Embryonic facial prominence (tissue), 1 donor: ENCODE results near the gene SERPINA9.
"Not testable (repeated sequence)": the region's sequence is repeated elsewhere in the genome, so short reads cannot be mapped to it uniquely, and the experiment has no call there.

Source experiments
- DNase-seq: peaks from one replicate; pipeline ENCODE4 v3.0.0-alpha.2; 2016; ENCODE audit errors: extremely low spot score

SERPINA9 gene, protein sequence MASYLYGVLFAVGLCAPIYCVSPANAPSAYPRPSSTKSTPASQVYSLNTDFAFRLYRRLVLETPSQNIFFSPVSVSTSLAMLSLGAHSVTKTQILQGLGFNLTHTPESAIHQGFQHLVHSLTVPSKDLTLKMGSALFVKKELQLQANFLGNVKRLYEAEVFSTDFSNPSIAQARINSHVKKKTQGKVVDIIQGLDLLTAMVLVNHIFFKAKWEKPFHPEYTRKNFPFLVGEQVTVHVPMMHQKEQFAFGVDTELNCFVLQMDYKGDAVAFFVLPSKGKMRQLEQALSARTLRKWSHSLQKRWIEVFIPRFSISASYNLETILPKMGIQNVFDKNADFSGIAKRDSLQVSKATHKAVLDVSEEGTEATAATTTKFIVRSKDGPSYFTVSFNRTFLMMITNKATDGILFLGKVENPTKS

DNA sequence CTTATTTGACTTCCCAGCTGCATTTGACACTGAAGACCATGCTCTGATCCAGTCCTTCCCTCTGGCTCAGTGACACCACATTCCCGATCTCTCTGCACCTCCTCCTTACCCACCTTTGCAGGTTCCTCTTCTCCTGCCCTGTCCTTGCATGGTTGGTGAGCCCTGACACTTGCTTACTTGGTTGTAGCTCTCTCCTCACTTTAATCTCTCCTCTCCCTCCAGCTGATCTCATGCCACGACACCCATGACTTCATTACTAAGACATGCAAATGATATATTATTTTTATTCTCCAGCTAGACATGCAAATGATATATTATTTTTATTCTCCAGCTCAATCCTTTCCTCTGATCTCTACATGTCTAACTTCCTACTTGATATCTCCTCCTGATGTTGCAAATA lies at the start of gene SERPINA9:
TSS of gene SERPINA9 (minus strand) at position 175 of the 400 bp plus-strand sequence. CDS start 6,357 bp downstream, outside the sequence.
- no peak for DNase-seq

DNA sequence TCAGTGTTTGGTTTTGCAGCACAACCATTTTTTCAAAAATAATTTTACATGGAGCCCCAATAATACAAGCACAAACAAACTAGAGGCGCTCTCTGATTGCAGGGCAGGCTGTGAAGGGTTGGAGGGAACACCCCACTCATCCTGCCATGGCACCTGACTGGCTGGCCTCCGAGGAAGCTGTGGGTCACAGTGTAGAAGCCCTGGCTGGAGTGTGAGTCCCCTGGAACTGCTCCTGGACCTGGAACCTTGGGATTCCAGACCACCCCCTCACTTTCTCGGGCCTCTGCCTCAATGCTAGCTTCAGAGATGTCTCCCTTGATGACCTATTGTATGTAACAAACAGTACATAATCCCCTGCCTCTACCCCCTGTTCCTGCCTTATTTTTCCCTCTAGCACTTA lies 48.1 kb upstream of the SERPINA9 start:
- DNase-seq = no peak

DNA sequence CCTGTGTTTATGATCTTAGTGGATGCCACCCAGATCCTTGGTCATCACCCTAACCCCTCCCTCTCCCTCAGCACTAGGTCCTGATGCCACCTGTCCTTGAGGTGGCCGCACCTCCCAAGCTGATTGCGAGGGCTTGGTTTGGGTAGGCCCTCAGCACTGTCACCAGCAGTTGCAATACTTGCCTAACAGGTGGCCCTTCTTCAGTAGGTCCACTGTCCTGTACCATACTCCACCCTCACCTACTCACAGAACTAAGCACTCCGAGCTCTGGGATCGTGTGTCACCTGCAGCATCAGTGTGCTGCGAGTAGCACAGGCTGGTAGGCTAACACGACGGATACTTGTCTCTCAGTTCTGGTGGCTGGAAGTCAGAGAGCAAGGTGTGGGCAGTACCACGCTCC lies 47.3 kb upstream of the SERPINA9 start:
- DNase-seq = no peak

DNA sequence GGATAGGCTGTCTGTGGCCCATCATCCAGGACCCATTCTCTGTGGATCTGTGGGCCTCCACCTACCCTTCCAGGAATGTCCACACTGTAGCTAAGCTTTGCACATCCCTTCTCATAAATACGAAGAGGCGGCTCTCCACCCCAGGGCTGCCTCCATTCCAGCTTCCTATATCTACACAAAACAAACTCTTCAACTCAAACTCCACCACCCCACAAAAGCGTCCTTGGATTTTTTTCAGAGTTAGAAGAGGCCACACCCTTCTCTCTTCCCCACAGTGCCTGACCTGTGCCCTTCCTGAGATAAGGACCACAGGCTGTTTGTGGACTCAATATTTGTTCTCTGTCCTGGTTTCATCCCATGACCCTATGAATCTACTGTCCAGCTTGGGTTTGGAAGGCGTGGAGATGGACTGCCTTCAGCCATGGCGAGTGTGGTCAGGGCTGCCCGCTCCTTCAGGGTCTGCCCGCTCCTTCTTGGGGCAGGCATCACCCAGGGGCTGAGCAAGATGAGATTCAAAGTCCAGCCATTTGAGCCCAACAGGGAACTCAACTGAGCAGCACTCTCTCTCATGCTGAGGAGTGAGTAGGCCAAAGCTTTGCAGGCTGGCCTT lies 46.2 kb upstream of the SERPINA9 start:
- no peak for DNase-seq

DNA sequence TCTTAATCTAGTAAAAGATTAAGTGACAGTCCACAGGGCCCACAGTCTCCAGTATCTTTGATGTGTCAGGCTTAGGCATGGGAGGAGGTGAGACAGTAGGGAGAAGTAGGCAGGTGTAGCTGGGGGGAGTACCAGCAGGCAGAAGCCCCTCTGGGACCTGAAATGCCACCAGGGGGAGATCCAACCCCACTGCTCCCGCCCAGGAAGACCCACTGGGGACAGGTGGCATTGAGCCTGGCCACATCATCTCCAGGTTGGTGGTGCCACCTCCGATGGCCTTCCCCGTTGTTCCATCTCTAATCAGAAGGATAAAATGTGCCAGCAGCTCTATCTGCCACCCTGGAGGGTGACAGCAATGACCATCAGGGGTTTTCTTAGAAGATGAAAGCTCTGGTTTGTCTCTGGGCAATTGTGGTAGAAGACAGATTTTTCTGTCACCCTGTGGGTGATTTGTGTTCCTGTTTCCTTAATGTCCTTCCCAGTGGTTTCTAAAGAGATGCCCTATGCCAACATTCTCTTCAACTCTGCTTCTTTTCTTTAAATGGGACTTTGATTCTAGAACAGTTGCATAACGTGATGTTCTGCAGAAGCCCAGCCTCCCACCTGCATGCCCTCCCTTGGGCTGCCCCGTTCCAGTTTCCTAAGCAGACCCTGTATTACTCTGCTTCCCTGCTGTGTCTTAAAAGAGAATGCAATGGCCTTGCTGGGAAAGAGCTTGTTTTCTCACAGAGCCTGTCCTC lies 45.5 kb upstream of the SERPINA9 start:
- DNase-seq = no peak

DNA sequence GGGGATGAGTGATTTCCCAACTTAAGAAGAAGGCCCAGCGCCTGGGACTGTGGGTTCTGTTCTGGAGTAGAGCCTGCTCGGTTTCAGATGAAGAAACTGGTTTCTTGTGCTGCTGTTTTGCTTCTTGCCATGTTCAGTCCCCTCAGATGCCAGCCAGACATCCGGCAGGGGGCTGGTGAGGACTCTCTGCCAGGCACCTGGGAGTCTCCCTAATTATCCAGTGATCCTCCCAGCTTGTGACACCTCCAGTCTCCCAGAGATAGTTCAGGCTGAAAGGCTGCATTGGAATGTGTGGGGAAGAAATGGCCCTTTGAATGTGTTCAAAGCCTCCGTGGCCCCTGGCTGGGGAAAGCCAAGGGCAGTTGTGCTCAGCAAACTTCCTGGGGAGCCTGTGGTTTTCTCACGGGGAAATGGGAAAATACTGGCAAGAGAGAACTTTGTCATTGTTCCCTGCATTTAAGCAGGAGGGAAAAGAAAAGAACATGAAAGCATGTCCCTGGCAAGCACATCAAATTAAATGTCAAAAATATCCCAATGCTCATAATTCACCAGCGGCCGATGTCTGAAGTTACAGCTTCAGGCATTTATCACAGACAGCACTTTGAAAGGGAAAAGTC lies 41.8 kb upstream of the SERPINA9 start:
- DNase-seq = no peak

DNA sequence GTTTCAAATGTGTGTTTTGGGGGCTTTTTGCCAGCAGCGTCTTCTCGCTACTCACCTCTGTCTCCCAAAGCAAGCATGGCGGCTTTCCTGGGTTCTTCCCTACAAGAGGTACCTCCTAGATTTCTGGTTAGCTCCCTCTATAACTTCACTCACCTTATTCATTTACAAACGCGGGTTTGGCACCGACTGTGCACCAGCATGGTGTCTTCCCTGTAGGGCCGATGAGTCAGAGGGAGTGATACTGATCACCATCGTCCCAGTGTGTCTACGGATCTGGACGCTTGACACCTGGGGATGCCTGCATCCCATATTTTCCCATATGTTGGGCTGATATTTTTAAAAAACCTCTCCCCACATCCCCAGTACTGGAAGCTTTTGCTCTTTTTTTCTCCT lies 41.2 kb upstream of the SERPINA9 start:
- DNase-seq = no peak

DNA sequence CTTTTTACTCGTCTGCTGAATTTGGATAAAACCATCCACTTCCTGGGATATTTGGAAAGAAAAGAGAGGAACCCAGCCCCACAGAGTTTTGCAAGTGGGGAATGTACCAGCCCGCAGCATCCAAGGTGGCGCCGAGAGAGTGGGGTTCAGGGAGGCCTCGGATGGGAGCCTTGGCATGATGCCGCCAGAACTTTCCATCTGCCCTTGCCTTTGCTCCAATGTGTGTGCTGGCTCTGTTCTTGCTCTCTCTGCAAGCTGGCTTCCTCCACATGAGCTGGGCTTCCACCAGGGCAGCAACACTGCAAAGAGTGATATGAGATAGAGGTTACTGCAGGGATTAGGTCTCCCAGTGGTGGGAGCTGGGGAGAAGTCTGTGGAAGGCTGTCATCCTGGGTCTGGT lies 39.9 kb upstream of the SERPINA9 start:
- no peak for DNase-seq

DNA sequence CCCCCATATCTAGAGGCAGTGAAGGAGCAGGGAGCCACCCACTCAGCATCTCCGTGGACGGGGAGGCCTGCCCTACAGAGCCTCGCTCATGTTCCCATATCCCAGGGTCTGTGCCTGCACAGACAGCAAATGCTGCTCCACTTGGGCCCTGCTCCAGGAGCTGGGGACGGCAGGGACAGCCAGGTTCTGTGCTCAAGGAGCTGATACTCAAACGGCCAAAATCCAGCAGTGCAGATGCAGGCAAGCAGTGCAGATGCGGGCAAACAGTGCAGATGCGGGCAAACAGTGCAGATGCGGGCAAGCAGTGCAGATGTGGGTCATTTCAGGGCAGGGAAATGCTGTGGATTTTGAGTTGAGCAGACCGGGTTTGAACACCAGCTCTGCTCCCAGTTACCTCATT lies 39.4 kb upstream of the SERPINA9 start:
- DNase-seq = no peak

DNA sequence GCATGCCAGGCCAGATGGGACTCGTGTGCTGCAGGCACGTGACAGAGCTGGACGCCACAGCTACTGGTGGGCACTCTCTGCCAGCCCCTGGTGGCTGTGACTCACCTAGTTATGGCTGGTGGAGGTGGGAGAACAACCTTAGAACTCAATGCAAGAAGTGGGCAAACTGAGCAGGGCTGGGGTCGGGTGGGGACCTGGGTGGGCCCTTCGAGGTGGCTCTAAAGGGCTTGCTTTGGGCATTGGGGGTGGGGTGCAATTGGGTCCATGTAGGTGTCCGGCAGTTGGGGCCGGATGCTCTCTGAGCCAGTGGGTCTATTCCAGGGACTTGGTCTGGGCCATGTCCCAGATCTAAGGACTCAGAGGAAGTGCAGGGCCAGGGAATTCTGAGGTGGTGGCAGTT lies 38.4 kb upstream of the SERPINA9 start:
- DNase-seq = no peak

DNA sequence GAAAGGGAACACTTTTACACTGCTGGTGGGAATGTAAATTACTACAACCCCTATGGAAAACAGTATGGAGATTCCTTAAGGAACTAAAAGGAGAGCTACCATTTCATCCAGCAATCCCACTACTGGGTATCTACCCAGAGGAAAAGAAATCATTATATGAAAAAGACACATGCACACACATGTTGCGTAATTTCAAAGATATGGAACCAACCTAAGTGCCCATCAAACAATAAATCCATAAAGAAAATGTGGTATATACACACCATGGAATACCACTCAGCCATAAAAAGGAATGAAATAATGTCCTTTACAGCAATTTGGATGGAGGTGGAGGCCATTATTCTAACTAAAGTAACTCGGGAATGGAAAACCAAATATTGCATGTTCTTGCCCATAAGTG lies 34.5 kb upstream of the SERPINA9 start:
- not testable (repeated sequence) for DNase-seq

DNA sequence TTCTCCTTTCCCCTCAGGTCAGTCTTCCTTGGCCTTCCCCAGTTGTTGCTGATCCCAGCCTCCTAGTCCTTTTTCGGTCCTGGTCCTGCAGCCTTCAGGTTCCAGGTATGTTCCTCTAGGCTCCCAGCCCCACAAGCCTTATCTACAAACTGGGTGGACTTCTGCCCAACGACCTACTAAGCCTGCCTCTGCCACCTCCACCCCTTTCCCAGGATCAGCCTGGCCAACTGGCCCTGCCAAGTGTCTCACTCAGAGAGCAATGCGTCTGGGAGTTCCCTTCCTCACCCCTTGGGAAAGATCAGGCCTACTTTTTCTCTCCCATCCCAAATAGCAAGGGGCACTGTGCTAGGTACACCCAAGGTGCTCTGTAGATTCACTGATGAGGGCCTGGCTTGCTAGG lies 33.4 kb upstream of the SERPINA9 start, which contains the start of gene SERPINA12:
TSS of gene SERPINA12 (minus strand) at position 114 of the 400 bp plus-strand sequence. CDS start 11,072 bp downstream, outside the sequence.
- DNase-seq = no peak

DNA sequence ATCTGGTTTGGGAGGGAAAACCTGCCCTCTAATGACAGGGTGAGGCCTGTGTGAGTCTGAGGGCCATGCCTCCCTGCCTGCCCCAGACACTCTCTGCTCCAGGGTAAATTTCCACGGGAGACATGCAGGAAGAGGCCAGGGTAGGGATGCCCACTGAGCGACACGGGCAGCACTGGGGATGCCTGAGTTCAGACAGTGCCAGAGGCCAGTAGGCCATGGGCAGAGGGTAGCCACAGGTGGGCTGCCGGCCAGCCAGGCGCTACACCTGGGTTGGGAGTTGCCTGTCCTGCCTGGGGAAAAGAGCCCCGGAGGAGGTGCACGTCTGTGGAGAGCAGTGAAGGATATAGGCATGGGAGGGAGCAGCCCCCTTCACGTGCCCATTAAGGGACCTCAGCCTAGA lies 29.6 kb upstream of the SERPINA9 start:
- no peak for DNase-seq

DNA sequence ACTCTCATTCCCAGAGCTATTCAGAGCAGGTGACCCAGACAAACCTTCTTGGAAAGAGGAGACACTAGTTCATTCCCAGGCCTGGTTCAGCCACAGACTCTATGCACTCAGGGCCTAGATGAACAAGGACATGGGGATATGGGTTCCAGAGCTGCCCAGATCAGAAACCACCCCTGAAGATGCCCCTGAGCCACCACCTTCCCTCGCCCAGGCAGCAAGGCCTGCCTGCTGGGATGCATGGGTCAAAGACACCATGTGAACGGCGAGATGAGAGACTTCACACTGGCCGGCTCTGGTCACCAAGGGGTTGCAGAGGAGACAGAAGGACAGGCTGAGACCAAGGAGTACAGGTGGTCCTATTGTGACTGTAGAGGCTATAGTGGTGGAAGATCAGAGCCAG lies 29.2 kb upstream of the SERPINA9 start:
- DNase-seq = no peak

DNA sequence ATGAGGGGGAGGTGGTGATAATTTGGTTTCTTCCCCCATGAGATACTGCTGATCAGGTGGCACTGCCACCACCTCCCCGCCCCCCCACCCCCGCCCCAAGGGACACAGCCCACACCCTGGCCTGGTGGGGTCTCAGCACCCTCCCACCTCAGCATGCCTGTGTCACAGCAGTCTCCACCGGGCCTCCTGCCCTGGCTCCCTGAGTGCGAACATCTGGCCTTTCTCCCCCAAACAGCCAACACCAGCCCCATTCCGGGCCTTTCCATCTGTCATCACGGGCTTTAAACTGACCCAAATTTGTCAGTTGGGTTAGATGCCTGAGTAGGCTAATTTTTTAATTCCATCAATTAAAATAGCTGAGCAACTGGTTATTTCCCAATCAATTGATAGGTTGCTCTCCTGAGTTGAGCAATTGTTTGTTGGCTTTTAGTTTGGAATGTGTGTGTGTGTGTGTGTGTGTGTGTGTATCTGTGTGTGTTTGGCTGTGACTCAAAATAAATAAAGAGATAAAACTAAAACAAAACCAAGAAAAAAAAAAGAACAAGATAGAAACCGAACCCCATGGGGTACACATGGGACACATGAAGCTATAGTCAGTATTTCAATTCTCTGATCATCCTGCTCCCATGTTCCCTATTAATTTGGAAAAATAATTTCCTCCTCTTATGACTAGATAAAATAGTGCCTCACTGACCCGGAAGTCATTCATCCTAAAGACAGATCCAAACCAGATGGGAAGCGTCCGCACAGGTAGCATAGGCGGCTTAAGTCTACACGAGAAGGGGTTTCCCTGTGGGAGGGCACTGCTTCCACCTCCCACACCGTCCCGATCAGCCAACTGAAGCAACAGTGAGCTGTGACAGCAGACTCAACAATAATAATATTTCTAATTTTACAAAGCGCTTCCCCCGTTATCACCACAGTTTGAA lies 25.9 kb upstream of the SERPINA9 start:
- DNase-seq = no peak

DNA sequence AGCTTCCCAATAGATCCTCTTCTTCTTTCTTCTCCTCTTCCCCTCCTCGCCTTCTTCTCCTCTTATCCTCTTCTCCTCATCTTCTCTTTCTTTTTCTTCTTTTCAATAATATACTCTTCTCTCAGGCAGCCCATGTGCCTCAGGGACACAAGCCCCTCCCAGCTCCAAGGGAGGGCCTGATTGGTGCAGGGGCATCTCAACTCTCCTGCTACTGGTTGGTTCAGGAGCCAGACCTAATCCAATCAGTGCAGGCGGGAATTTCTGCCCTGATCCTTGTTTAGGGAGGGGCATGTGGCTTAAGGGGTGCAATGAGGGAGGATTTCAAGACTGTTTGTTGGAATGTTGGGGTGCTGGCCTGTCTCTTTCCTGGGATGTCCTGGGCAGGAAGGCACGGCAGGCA lies 24.3 kb upstream of the SERPINA9 start:
- DNase-seq = no peak

DNA sequence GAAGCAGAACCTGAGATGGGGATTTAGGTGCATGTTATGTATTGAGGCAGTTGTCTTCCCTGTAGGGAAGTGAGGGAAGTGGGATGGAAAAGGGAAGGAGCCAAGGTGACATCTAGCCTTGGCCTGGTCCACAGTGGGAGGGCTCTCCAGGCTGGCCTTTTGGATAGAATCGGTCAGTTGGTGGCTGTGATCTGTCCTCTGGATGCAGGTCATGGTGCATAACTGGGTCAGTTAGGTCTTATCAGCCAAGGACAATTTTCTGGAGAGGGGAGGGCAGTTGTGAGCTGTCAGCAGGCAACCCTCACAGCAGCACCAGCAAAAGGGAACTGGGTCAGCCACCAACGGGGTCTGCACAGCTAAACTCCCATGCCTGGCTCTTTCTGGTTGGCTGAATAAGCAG lies 23.7 kb upstream of the SERPINA9 start:
- no peak for DNase-seq

DNA sequence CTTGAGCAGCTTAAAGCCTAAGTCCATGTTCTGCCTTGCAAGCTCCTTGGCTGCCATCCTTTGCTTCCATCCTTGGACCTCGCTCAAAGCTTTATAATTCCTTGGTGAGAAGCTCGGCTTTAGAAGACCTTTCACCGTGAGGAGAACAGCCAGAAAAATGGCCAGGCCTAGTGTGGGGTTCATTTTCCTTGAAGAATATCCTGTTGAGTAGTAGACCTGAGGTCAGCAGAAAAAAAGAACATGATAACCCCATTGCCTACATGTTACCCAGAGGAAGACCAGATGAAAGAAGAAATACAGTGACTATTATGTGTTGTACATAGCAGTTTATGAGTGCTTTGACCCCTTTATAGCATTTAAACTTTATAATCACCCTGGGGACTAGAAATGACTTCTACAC lies 22.2 kb upstream of the SERPINA9 start:
- DNase-seq = no peak

DNA sequence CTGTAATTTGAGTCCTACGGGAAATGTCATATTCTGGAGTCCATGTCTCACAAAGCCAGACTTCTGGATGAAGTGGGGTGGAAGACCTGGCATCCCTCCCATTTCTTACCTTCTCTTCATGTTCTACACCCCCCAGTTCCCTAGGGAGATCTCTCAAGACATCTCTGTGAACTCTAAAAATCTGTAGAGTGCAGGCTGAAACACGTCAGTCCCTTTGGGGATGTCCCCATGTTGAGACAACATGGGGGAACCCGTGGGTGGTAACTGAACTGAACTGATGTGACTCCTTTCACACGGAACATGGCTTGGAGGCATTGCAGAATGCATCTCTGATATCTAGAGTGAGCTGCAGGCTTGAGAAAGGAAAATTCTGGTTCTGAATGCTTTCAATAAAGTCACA lies 18.1 kb upstream of the SERPINA9 start:
- DNase-seq = no peak

DNA sequence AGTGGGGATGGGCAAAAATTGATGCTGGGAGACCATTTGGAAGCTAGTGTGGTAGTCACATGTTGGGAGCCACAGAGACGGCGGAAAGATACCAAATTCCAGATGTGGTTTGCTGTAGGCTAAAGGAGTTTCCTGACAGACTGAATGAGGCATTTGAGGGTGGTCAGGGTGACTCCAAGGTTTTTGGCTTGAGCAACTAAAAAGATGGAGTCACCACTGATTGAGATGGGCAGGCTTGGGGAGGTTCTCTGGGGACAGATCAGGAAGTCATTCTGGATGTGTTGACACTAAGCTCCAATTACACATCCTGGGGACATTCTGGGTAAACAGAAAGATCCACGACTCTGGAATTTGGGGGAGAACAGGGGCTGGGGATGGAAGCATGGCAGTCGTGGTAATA lies 15.5 kb upstream of the SERPINA9 start:
- DNase-seq = no peak

DNA sequence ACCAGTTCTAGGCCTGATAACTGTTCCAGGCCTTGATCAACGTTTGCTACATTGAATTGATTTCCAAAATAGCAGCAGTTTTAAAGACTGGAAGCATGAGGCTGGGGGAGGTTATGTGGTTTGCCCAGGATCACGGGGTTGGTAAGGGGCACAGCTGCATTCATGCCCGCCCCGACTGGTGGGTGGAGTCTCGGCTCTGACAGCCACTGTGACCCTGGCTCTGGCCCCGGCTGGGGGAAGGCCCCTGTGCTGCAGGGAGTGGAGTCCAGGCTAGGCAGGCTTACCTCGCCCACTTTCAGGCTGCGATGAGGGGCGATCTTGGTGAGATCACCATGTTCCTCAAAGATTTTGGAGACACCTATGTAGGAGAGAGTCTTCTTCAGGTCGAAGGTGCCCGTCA lies 13.3 kb upstream of the SERPINA9 start:
- DNase-seq = no peak
